Right ventricle myocardium superior (tissue), 1 donor: ENCODE measurements around the gene NMT2. TPM values are rescaled to one million over a fixed set of nuclear protein-coding genes. Genes with fewer than 3 reads are reported as not detected.

Experiments
- ATAC-seq: fragments of 200-7000 bp; cut with Tn5 transposase; one replicate; pipeline ENCODE4 v1.9.1; 2020; ENCODE audit warnings: mild to moderate bottlenecking; ENCODE audit not compliant: poor library complexity
- DNase-seq: peaks from one replicate; pipeline ENCODE4 v3.0.0-alpha.2; 2020
- intact Hi-C: fragments of 100-400 bp; cut with DNase I; formaldehyde crosslinking; loops from one replicate; pipeline ENCODE4 v1.11.2; 2022
- total RNA-seq: library from RNA; stranded (reverse); fragmentation: NEBNext Ultra II Directional; extraction: Animal tissue kit (Norgen Biotek cat#: 25700); gene quantifications from one replicate; pipeline ENCODE4 v1.2.1, GENCODE V29; 2021
- donor health status: DM: no; HTN: yes; CAD: no; lungs with severe emphysema.

NMT2 gene
- total RNA-seq, 1 donor from 2014 or later = 14.6 TPM

- DNase-seq (no peak), ATAC-seq (no peak)
- intact Hi-C loops = no loop called here
Measured at GRCh38 chr10:15116225-15116624, 52.3 kb downstream of the NMT2 start.

GRCh38 chr10:15113766-15114165 lies 54.7 kb downstream of the NMT2 start:
- intact Hi-C loops = no loop called here

GRCh38 chr10:15112657-15113056 lies 55.8 kb downstream of the NMT2 start:
- intact Hi-C loops = no loop called here
- DNase-seq (no peak), ATAC-seq (no peak)

More at GRCh38 chr10:15113766-15114165, 54.7 kb downstream of the NMT2 start:
- ATAC-seq = no peak
- DNase-seq = no peak

GRCh38 chr10:15106352-15107013 lies 62.0 kb downstream of the NMT2 start:
- intact Hi-C loops = loop anchor here (5.0 kb wide), 1 partner anchor 609 kb away; no protein-coding TSS in a partner anchor
- DNase-seq (peak; percentile 78), ATAC-seq (peak; percentile 90)

GRCh38 chr10:15103513-15103912 lies 65.0 kb downstream of the NMT2 start:
- no peak for ATAC-seq
- no peak for DNase-seq
- intact Hi-C loops = no loop called here

- ATAC-seq (no peak), DNase-seq (no peak)
- intact Hi-C loops = loop anchor here (10.0 kb wide), 1 partner anchor 145 kb away; the partner anchor contains the start of genes DCLRE1C and MEIG1
Measured at GRCh38 chr10:15099886-15100285, 68.6 kb downstream of the NMT2 start.

- intact Hi-C loops = loop anchor here (10.0 kb wide), 1 partner anchor 142 kb away; the partner anchor contains the start of genes DCLRE1C and MEIG1
- ATAC-seq (peak; percentile 99), DNase-seq (peak; percentile 98)
Measured at GRCh38 chr10:15097011-15097812, 71.3 kb downstream of the NMT2 start, which contains the start of gene RPP38. TSS of gene RPP38 (plus strand) at chr10:15097355. CDS start at chr10:15103315, 5,960 bp downstream.

- DNase-seq = no peak
- peak; percentile 11 for ATAC-seq
- intact Hi-C loops = loop anchor here (10.0 kb wide), 1 partner anchor 142 kb away; the partner anchor contains the start of genes DCLRE1C and MEIG1
Measured at GRCh38 chr10:15096661-15097010, 71.9 kb downstream of the NMT2 start.

- intact Hi-C loops = loop anchor here (10.0 kb wide), 1 partner anchor 138 kb away; the partner anchor contains the start of genes DCLRE1C and MEIG1
- DNase-seq = no peak
- no peak for ATAC-seq
Measured at GRCh38 chr10:15092855-15093408, 75.6 kb downstream of the NMT2 start.

- no peak for DNase-seq
- no peak for ATAC-seq
- intact Hi-C loops = loop anchor here (10.0 kb wide), 1 partner anchor 137 kb away; the partner anchor contains the start of genes DCLRE1C and MEIG1
Measured at GRCh38 chr10:15091418-15091817, 77.1 kb downstream of the NMT2 start.

- peak; percentile 85 for DNase-seq
- intact Hi-C loops = no loop called here
- peak; percentile 99 for ATAC-seq
Measured at GRCh38 chr10:15088428-15089261, 79.8 kb downstream of the NMT2 start, which contains the start of gene ACBD7. TSS of gene ACBD7 (minus strand) at chr10:15088776. CDS start at chr10:15088728, 48 bp downstream.

GRCh38 chr10:15084502-15084922 lies 84.0 kb downstream of the NMT2 start:
- intact Hi-C loops = no loop called here
- ATAC-seq (peak; percentile 67), DNase-seq (no peak)

GRCh38 chr10:15083674-15084501 lies 84.6 kb downstream of the NMT2 start:
- no peak for ATAC-seq
- intact Hi-C loops = no loop called here
- no peak for DNase-seq

- DNase-seq (no peak), ATAC-seq (no peak)
- intact Hi-C loops = no loop called here
Measured at GRCh38 chr10:15075421-15075820, 93.1 kb downstream of the NMT2 start.

- DNase-seq = no peak
- intact Hi-C loops = no loop called here
- no peak for ATAC-seq
Measured at GRCh38 chr10:15072358-15072757, 96.1 kb downstream of the NMT2 start.

- intact Hi-C loops = no loop called here
- DNase-seq (no peak), ATAC-seq (no peak)
Measured at GRCh38 chr10:15069230-15069629, 99.3 kb downstream of the NMT2 start.

GRCh38 chr10:15068802-15069201 lies 99.7 kb downstream of the NMT2 start:
- ATAC-seq (no peak), DNase-seq (no peak)
- intact Hi-C loops = no loop called here
